Fibroblast of peridontal ligament (primary cell): ENCODE data around the gene VAPB.
"Not testable (repeated sequence)": the region's sequence is repeated elsewhere in the genome, so short reads cannot be mapped to it uniquely, and the experiment has no call there.

ENCODE experiments used
- DNase-seq: peaks from one replicate; pipeline ENCODE4 v3.0.0-alpha.2; 2010; ENCODE audit errors: extremely low read depth

Gene VAPB

GRCh38 chr20:58388882-58389323 lies at the start of gene VAPB:
Gene VAPB, plus strand, starts transcription at chr20:58389229. Its CDS starts 231 bp downstream, at chr20:58389460.
- DNase-seq = peak; percentile 95

GRCh38 chr20:58339741-58340140 lies 49.3 kb upstream of the VAPB start:
- no peak for DNase-seq

DNA sequence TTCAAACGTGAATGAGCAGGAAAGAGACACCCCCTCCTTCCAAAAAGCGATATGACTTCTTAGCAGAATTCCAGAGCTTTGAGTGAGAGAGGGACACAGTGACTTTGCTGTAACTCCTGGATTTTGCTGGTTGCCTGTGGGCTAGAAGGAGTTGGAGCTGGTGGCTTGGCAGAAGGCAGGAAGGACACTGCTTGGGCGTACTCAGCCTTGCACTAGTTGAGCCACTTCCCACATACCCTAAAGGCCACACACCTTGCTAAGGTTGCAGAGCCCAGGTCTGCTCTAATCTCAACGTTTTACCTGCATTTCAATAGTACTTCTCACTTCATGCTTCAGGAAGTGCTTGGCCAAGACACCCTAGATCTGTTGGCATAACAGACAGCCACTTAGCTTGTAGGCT lies 48.9 kb upstream of the VAPB start:
- no peak for DNase-seq

- DNase-seq = no peak
These were observed 48.2 kb upstream of the VAPB start for GRCh38 chr20:58340853-58341252.

DNA sequence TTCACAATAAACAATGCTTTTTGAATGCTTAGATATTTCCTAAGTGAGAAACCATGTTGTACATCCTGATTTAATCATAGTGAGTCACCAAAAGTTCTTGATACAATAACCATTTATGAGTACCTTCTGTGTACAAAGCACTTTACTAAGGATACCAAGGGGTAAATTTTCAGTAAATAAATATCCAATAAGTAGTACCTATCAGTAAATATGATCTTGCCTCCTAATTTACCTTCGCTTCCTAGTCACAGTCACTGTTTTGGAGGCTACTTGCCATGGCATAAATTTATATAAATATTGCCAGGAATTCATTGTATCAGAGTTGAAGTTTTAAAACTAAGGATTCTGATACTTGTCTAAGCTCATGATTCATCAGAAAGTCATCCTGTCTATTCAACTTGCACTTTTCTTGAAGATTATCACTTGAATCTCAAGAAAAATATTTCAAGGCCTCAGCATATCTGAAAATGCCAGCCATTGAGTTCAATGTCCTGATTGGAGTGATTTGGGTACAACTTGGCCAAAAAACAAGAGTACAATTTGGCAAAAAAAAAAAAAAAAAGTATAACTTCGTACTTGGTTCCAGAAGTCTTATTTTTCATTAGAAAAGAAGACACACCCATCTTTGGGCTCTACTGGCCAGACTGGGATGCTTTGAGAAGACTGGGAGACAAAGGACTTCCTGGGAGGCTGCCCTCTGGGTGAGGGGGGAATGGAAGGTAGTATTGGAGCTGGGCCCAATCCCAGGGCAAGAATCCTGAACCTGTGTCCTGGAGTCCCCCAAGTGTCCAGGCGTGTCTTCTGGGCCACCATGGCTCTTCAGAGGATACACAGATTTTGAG lies 46.7 kb upstream of the VAPB start:
- peak; percentile 70 for DNase-seq

DNA sequence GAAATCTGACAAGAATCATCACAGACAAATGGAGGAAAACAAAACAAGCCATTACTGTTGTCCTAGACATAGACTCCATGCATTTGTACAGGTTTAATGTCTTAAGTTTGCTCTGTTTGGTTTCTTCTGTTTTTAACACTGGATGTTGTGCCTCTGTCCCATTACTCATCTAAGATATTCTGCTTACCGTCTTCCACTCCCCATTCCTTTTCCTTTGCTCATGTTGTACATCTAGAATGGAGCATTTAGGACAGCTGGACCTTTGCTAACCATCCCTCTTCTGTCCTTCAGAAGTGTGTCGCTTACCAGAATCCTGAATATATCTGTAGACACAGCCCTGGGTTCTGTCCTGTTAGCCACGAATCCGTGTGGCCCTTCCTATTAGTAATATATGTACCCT lies 44.3 kb upstream of the VAPB start:
- no peak for DNase-seq

GRCh38 chr20:58349570-58349969 lies 39.5 kb upstream of the VAPB start:
- DNase-seq = peak; percentile 81

GRCh38 chr20:58352468-58352867 lies 36.6 kb upstream of the VAPB start:
- DNase-seq = no peak

GRCh38 chr20:58359441-58359840 lies 29.6 kb upstream of the VAPB start:
- peak; percentile 36 for DNase-seq

DNA sequence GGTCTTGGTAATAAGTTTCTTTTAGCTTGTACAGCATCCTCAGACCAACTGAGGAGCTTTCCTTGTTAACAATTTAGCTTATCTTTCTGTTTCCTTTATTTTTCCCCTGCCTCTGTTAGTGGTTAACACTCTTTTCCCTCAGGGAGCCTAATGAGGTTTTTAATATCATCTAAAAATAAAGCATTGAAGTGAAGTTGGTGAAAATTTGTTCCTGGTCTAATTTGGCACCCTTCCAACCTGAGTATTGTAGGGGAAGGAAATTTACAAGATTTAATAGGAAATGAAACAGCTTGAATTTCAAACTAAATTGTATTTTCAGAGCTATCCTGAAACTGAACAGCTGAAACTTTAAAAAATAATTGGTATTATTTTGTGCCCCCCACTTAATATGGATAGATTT lies 28.1 kb upstream of the VAPB start:
- DNase-seq = no peak

DNA sequence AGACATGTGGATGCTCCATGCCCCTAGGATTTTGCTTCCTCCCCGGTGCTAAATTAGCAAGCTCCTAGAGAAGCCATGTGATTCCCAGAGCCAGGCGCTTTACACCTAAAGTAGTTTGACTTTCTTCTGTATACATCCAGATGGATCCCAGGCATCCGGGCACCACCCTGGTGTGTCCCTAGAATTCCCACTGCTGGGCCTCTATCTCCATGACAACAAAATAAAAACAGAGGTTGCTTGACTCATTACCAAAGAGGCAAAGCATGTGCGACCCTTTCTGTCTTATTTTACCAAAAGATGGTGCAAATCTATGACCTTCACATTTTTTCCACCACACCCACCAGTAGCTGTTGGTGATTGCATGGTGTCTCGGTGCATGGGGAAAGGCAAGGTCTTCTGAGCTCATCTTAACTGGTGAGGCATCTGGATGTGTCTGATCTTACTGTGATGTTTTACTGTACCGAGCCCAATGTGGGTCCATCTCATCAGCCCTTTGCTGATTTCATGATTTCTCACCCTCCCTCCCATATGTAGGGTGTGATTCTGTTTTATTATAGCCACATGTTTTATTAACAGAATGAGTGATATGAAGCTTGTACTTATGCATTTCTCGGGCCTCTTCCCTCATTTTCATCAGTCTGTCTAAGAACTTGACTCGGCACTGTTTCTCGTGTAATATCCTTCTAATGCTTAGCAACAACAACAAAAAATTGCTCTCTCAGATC lies 27.4 kb upstream of the VAPB start:
- DNase-seq = peak; percentile 63

DNA sequence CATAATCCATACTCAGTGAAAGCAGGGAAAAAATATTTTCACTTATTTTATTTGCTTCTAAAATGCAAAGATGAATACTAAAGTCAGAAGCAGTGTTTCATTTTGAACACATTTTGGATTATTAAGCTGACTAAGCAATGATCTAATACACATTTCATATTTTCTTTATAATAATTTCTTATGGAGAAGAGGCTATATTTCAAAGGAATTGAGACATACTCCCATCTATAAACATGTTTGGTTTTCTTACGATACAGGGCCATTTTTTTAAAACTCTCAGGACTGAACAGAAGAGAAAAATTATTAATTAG lies 26.9 kb upstream of the VAPB start:
- no peak for DNase-seq

GRCh38 chr20:58362970-58363369 lies 26.1 kb upstream of the VAPB start:
- DNase-seq = no peak

DNA sequence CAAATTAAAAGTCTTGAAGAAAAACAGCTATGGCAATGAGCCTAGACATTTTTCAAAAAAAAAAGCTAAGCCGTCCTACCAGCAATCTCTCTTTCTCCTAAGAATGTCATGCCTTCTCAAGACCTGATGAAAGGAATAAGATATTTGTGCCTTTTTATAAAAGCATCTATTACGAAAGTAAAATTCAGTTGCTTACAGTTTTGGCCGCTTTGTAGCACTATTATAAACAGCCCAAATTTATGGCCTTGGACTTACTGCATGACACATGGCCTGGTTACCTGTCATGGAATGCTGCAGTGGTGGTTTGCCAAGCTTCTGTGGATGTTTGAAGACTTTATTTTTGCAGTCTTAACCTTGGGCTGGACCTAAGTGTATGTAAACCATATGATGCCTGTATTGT lies 22.2 kb upstream of the VAPB start:
- no peak for DNase-seq

DNA sequence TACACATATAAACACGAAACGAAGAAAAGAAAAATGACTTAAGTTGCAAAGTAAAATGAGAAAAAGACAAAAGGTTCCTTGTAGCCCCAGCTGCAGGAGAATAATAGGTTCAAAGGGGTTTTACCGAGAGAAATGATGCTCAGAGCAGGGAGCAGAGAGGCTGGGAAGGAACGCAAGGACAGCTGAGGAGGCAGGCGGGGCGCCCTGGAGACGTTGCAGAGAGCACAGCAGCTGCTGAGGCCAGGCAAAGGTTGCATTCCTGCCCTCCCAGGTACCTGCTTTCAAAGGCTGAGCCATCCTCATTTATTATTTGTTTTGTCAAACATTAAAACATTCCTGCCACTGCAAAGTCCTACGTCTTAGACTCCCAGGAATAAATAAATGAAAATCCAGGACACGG lies 16.2 kb upstream of the VAPB start:
- no peak for DNase-seq

DNA sequence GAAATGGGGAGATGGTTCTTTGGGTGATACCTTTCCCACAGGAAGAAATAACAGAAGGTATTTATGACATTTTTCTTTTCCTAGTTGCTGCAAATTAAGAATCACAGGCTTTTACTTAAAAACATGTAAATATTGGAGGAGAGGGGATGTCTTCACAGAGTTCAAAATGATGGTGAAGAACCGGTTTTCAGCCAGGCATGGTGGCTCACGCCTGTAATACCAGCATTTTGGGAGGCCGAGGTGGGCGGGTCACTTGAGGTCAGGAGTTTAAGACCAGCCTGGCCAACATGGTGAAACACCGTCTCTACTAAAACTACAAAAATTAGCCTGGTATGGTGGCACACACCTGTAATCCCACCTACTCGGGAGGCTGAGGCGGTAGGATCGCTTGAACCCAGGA lies 15.7 kb upstream of the VAPB start:
- DNase-seq = not testable (repeated sequence)

- DNase-seq = no peak
These were observed 14.8 kb upstream of the VAPB start for GRCh38 chr20:58374027-58374850.

- DNase-seq = peak; percentile 81
These were observed 13.9 kb upstream of the VAPB start for GRCh38 chr20:58374906-58375758.

DNA sequence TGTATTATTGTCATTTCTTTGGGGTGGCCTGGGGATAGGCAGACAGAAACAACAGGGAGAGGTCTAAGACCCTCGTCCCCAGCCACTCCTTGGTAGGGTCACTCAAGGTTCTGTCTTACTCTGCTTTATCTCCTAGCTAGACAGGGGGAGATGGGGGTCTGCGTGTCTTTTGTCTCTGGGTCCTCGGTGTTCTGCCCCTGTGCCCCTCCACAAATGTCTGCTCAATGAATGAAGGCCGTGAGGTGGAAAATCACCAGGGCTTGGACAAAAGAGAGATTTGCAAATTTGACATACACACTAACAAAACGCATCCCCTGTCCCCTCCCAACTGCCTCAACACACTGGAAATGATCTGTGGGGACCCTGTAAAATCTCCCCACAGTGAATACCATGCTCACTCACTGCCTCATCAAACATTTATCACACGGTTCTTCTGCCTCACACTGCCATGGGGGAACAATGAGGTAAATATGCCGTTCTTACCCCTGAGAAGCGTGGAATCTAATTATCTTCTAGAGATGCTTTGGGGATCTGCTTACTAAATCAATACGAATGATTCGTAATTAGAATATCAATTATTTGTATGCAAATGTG lies 13.2 kb upstream of the VAPB start:
- no peak for DNase-seq

- no peak for DNase-seq
These were observed 12.0 kb upstream of the VAPB start for GRCh38 chr20:58377017-58377416.

GRCh38 chr20:58377766-58378401 lies 11.1 kb upstream of the VAPB start:
- DNase-seq = no peak
